ENCODE measurements around the gene GATC.

DNA sequence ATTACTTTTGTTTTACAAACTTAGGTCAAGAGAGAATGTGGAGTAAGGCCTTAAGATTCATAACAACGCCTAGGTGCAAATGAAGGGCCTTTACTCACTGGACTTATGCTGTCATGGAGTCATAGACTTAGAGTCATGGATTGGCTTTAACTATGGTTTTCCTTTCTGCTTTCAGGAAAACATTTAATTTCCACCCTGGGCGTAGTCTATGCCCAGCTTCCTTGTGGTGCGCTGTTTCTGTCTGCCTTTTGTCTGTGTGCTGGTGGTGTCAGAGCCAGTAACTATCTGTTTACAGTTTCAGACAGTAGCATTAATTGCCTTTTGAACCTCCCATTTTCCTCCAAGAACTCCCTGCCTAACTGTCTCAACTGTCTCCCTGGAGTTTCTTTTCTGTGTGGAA, 40.2 kb upstream of the GATC start:
- TF ChIP-seq POLR2A (IDR thresholded peaks at IDR 0.05): no peak
- TF ChIP-seq, protein P1, sequence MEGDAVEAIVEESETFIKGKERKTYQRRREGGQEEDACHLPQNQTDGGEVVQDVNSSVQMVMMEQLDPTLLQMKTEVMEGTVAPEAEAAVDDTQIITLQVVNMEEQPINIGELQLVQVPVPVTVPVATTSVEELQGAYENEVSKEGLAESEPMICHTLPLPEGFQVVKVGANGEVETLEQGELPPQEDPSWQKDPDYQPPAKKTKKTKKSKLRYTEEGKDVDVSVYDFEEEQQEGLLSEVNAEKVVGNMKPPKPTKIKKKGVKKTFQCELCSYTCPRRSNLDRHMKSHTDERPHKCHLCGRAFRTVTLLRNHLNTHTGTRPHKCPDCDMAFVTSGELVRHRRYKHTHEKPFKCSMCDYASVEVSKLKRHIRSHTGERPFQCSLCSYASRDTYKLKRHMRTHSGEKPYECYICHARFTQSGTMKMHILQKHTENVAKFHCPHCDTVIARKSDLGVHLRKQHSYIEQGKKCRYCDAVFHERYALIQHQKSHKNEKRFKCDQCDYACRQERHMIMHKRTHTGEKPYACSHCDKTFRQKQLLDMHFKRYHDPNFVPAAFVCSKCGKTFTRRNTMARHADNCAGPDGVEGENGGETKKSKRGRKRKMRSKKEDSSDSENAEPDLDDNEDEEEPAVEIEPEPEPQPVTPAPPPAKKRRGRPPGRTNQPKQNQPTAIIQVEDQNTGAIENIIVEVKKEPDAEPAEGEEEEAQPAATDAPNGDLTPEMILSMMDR (IDR thresholded peaks at IDR 0.05): no peak
